Measurements from ENCODE around the gene MYO3B. TPM values are rescaled to one million over a fixed set of nuclear protein-coding genes. Genes with fewer than 3 reads are reported as not detected.

Gene MYO3B
- total RNA-seq, 1 donor from 2014 or later, result 9.1 TPM

DNA sequence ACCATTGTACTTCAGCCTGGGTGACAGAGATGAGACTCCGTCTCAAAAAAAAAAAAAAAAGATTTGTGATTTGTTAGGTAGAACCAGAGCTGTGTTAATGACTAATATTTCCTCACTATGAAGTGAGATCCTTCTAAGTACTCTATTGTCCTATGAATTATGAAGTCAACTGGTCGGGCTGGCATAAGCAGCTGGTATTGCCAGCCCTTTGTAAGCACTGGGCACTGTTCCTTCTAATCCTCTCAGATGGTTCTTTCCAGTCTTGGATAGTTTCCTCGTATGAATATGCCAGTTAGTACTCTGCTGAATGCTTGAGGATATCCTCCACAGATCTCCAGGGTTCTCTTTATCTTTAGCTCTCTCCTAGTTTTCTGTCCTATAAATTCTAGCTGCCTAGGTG lies 314.1 kb downstream of the MYO3B start:
- H3K9me3 Mint-ChIP-seq, result no peaks in the 10 kb centered on the region
- peaks cover 10% of the 10 kb centered on the region for H3K4me1 Mint-ChIP-seq
- no peak overlapping the region for H3K27ac Mint-ChIP-seq
- TF ChIP-seq, protein P1, sequence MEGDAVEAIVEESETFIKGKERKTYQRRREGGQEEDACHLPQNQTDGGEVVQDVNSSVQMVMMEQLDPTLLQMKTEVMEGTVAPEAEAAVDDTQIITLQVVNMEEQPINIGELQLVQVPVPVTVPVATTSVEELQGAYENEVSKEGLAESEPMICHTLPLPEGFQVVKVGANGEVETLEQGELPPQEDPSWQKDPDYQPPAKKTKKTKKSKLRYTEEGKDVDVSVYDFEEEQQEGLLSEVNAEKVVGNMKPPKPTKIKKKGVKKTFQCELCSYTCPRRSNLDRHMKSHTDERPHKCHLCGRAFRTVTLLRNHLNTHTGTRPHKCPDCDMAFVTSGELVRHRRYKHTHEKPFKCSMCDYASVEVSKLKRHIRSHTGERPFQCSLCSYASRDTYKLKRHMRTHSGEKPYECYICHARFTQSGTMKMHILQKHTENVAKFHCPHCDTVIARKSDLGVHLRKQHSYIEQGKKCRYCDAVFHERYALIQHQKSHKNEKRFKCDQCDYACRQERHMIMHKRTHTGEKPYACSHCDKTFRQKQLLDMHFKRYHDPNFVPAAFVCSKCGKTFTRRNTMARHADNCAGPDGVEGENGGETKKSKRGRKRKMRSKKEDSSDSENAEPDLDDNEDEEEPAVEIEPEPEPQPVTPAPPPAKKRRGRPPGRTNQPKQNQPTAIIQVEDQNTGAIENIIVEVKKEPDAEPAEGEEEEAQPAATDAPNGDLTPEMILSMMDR (IDR thresholded peaks at IDR 0.05; ENCODE audit: unreplicated experiment), result no peak
- DNase-seq (ENCODE audit: low spot score in 2 of 2, unreplicated experiment in 2 of 2), result no peak
- no peaks in the 10 kb centered on the region for H3K27me3 Mint-ChIP-seq (ENCODE audit: low read depth)
- H3K36me3 Mint-ChIP-seq, result no peaks in the 10 kb centered on the region
- H3K4me3 Mint-ChIP-seq, result no peak overlapping the region

DNA sequence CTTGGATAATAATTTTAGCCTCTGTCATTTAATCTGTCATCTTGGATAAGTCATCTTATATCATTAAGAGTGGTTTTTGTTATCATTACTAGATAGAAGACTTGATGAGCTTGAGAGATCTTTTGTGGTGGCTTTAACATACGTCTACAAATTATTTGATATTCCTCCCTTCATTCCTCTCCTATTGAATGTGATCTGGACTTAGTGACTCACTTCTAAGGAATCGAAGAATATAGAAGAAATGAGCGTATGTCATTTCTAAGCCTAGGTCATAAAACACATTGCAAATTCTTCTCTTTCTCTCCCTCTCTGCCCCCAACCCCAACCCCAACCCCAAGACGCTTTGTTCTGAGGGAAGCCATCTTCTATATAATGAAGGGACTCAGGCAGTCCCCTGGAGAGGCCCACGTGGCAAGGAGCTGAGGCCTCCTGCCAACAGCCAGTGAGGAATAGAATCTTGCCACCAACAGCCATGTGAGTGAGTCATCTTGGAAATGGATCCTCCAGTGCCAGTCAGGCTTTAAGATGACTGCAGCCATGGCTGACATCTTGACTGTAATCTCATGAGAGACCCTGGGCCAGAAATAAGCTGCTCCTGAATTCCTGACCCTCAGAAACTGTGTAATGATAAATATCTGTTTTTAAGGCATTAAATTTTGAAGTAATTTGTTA lies 315.6 kb downstream of the MYO3B start:
- no peak for DNase-seq (ENCODE audit: low spot score in 2 of 2, unreplicated experiment in 2 of 2)
- H3K4me3 Mint-ChIP-seq, result no peak overlapping the region
- no peaks in the 10 kb centered on the region for H3K27me3 Mint-ChIP-seq (ENCODE audit: low read depth)
- no peaks in the 10 kb centered on the region for H3K36me3 Mint-ChIP-seq
- TF ChIP-seq, protein P1 (IDR thresholded peaks at IDR 0.05; ENCODE audit: unreplicated experiment), result no peak
- no peaks in the 10 kb centered on the region for H3K9me3 Mint-ChIP-seq
- no peak overlapping the region for H3K27ac Mint-ChIP-seq
- peaks cover 12% of the 10 kb centered on the region for H3K4me1 Mint-ChIP-seq

DNA sequence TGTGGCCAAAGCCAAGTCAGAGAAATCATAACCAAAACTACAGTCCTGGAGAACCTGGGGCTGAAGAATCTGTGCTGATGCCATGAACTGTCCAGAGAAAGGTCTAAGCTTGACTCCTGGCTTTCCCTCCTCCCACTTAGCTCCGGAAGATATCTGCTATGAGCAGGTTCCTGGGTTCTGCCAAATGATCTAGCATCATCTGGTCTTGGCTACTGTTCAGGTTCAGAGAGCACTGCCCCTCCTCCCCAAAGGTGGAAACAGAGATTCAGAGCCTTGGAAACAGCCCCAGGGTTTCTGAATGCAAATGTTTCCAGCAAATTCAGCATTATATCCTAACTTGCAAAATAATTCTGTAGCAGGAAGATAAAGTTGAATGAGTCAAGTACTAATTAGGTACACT lies 317.9 kb downstream of the MYO3B start:
- Mint-ChIP-seq H3K4me3 (no peak overlapping the region), H3K4me1 (peaks cover 12% of the 10 kb centered on the region), H3K36me3 (no peaks in the 10 kb centered on the region), H3K27me3 (ENCODE audit: low read depth) (no peaks in the 10 kb centered on the region), H3K27ac (no peak overlapping the region), H3K9me3 (no peaks in the 10 kb centered on the region)
- no peak for DNase-seq (ENCODE audit: low spot score in 2 of 2, unreplicated experiment in 2 of 2)
- TF ChIP-seq, protein P1 (IDR thresholded peaks at IDR 0.05; ENCODE audit: unreplicated experiment), result no peak

DNA sequence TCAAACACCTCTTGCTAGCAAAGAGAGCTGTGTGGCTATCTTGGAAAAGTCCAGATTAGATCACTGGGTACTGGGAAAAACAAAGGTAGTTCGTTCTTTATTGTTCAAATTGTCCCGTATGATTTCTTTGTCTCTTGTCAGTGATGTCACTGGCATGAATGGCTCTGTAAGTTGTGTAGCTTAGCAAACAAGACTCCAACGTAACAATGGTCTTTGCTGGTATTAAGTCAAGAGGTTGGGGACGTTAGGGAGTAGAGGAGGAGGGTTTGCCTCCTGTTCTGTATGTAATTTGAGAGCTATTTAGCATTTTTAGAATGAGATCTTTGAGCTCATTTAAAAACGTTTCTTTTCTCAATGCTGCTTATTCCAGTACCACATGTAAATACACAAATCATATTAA lies 320.7 kb downstream of the MYO3B start:
- H3K4me1 Mint-ChIP-seq, result peaks cover 21% of the 10 kb centered on the region
- H3K27ac Mint-ChIP-seq, result no peak overlapping the region
- peaks cover 19% of the 10 kb centered on the region for H3K27me3 Mint-ChIP-seq (ENCODE audit: low read depth)
- no peaks in the 10 kb centered on the region for H3K36me3 Mint-ChIP-seq
- H3K4me3 Mint-ChIP-seq, result no peak overlapping the region
- TF ChIP-seq, protein P1 (IDR thresholded peaks at IDR 0.05; ENCODE audit: unreplicated experiment), result no peak
- DNase-seq (ENCODE audit: low spot score in 2 of 2, unreplicated experiment in 2 of 2), result no peak
- no peaks in the 10 kb centered on the region for H3K9me3 Mint-ChIP-seq

DNA sequence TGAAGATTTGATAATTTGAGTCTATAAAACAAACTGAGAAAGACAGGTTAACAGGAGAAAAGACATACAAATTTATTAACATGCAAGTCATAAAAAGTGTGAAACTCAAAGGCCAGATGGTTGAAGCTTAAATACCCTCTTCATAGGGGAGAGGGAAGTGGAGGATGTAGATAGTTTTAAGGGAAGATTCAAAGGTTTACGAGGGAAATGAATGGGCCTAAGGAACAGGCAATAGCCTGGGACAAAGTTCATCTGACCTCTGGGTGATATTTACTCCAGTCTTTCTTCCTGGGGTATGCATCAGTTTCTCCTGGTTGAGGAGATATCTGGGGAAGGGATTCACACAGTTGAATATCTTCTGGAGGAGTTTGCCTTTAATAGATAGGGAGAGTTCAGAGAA lies 322.2 kb downstream of the MYO3B start:
- no peak overlapping the region for H3K4me3 Mint-ChIP-seq
- no peaks in the 10 kb centered on the region for H3K36me3 Mint-ChIP-seq
- no peak overlapping the region for H3K27ac Mint-ChIP-seq
- H3K9me3 Mint-ChIP-seq, result no peaks in the 10 kb centered on the region
- TF ChIP-seq, protein P1 (IDR thresholded peaks at IDR 0.05; ENCODE audit: unreplicated experiment), result no peak
- no peak for DNase-seq (ENCODE audit: low spot score in 2 of 2, unreplicated experiment in 2 of 2)
- H3K4me1 Mint-ChIP-seq, result peaks cover 36% of the 10 kb centered on the region
- peaks cover 34% of the 10 kb centered on the region for H3K27me3 Mint-ChIP-seq (ENCODE audit: low read depth)
